T-cell (primary cell): ENCODE data around the gene TLK1. TPM values are rescaled to one million over a fixed set of nuclear protein-coding genes. Genes with fewer than 3 reads are reported as not detected.
A peak's percentile ranks its signal among the peaks of the same experiment; 100 is the strongest.

Experiments used
- ATAC-seq, 4 experiments: fragments of 200-7000 bp in 3 of 4; fragments of 150-1000 bp in 1 of 4; cut with Tn5 transposase; replicated peaks in 1 of 4; 1 replicate in 3 of 4; 2 replicates in 1 of 4; pipeline ENCODE4 v1.10.0; 2021; ENCODE audit warnings: moderate library complexity in 3 of 4, mild to moderate bottlenecking in 2 of 4, moderate number of reproducible peaks in 1 of 4
- CTCF ChIA-PET, 2 donors: fragments of 300-600 bp; sonication (Branson Sonifier 250); formaldehyde crosslinking; loops; one replicate each; lab custom pipeline; 2022; ENCODE audit warnings: antibody characterized with exemption in 2 of 2; lab: Charles Lee
- POLR2A ChIA-PET, 2 donors: fragments of 300-600 bp; sonication (Branson Sonifier 250); formaldehyde crosslinking; loops; one replicate each; lab custom pipeline; 2022; ENCODE audit warnings: antibody characterized with exemption in 2 of 2; lab: Charles Lee
- DNase-seq, 35 experiments: peaks; one replicate each; pipeline versions ENCODE4 v3.0.0 to v3.0.0-alpha.2; 2013 to 2023
- H3K27ac ChIP-seq: one replicate; pipeline ENCODE4 v1.5.1; 2013; ENCODE audit warnings: low read length
- H3K27me3 ChIP-seq, 2 experiments: replicated peaks in 1 of 2; 1 replicate in 1 of 2; 2 replicates in 1 of 2; pipeline versions ENCODE4 v1.6.1 to v1.7.0; 2013; ENCODE audit warnings: low read length in 1 of 2, mixed read lengths in 1 of 2; ENCODE audit not compliant: control insufficient read depth in 2 of 2, insufficient read depth in 2 of 2; ENCODE audit errors: extremely low read depth in 1 of 2
- H3K36me3 ChIP-seq, 2 donors: 1 replicate in 1 of 2; 2 replicates in 1 of 2; pipeline versions ENCODE4 v1.6.1 to v1.7.0; 2013; ENCODE audit warnings: low read length in 1 of 2; ENCODE audit not compliant: control insufficient read depth in 2 of 2, insufficient read depth in 1 of 2; ENCODE audit errors: extremely low read depth in 1 of 2
- H3K4me1 ChIP-seq, 2 experiments: 1 replicate in 1 of 2; 2 replicates in 1 of 2; pipeline versions ENCODE4 v1.6.1 to v1.7.0; 2013; ENCODE audit warnings: low read length in 2 of 2, mixed read lengths in 1 of 2; ENCODE audit not compliant: insufficient read depth in 2 of 2, control insufficient read depth in 1 of 2; ENCODE audit errors: extremely low read depth in 1 of 2
- H3K4me3 ChIP-seq, 2 donors: 1 replicate in 1 of 2; 2 replicates in 1 of 2; pipeline versions ENCODE4 v1.5.1 to v1.7.0; 2013; ENCODE audit warnings: mild to moderate bottlenecking in 2 of 2, low read length in 1 of 2, moderate library complexity in 1 of 2; ENCODE audit not compliant: control insufficient read depth in 1 of 2; ENCODE audit errors: extremely low read depth in 1 of 2
- H3K9me3 ChIP-seq: 2 replicates; pipeline ENCODE4 v1.7.0; 2013
- H3K27ac Mint-ChIP-seq, 2 donors: one replicate each; pipeline ENCODE4 v1.8.0; 2020 to 2021; ENCODE audit warnings: mild to moderate bottlenecking in 2 of 2, mixed read lengths in 2 of 2
- H3K27me3 Mint-ChIP-seq, 2 donors: one replicate each; pipeline ENCODE4 v1.8.0; 2021 to 2022; ENCODE audit warnings: mixed read lengths in 2 of 2
- H3K36me3 Mint-ChIP-seq: one replicate; pipeline ENCODE4 v1.8.0; 2021; ENCODE audit warnings: mixed read lengths
- H3K4me1 Mint-ChIP-seq, 3 donors: one replicate each; pipeline ENCODE4 v1.8.0; 2020 to 2022; ENCODE audit warnings: mixed read lengths in 3 of 3, mild to moderate bottlenecking in 1 of 3
- H3K4me3 Mint-ChIP-seq, 3 donors: one replicate each; pipeline ENCODE4 v1.8.0; 2020 to 2022; ENCODE audit warnings: mild to moderate bottlenecking in 3 of 3, mixed read lengths in 3 of 3, moderate library complexity in 3 of 3
- H3K9me3 Mint-ChIP-seq, 3 donors: one replicate each; pipeline ENCODE4 v1.8.0; 2020 to 2022; ENCODE audit warnings: mixed read lengths in 3 of 3
- WGBS: methylation state at CpG from one replicate; pipeline ENCODE4 v1.1.5; 2013; ENCODE audit warnings: missing lambda C conversion rate; ENCODE audit not compliant: insufficient coverage; 5-methylcytosine and 5-hydroxymethylcytosine counted together
- total RNA-seq, 35 experiments: library from RNA in 6 of 35; stranded (reverse) in 6 of 35; fragments of 120-200 nt in 1 of 35; gene quantifications; one replicate each; pipeline versions ENCODE4 v1.2.1 to v1.2.4 and lab custom pipeline; 2013 to 2026

Gene TLK1
- total RNA-seq, 5 donors from 2014 or later (not counting 1 experiment from before 2014, with no cell fraction given): 112 to 129 (median 120) TPM

- no peaks in the 10 kb centered on the region for H3K9me3 ChIP-seq
- H3K4me3 ChIP-seq: no peak overlapping the region
- CTCF ChIA-PET: no interaction called here
- Mint-ChIP-seq H3K27me3 (no peaks in the 10 kb centered on the region), H3K4me3 (no peak overlapping the region), H3K9me3 (no peaks in the 10 kb centered on the region), H3K27ac (peak overlapping the region in 1 of 2 donors; percentile 56), H3K36me3 (peaks cover 46% of the 10 kb centered on the region), H3K4me1 (no peaks in the 10 kb centered on the region)
- peaks cover 0 to 60% of the 10 kb centered on the region in 2 donors for H3K36me3 ChIP-seq
- WGBS: 97% methylated on average over 3 of the region's 5 CpGs
- no peak for ATAC-seq
- no peaks in the 10 kb centered on the region for H3K27me3 ChIP-seq
- no peak overlapping the region for H3K27ac ChIP-seq
- H3K4me1 ChIP-seq: no peaks in the 10 kb centered on the region
- POLR2A ChIA-PET: no interaction called here
- no peak for DNase-seq
These were observed 162.6 kb downstream of the TLK1 start for GRCh38 chr2:170997893-170998597.

GRCh38 chr2:170996316-170996715 is 164.4 kb downstream of the TLK1 start:
- ChIA-PET CTCF (no interaction called here), POLR2A (no interaction called here)
- Mint-ChIP-seq H3K27me3 (no peaks in the 10 kb centered on the region), H3K27ac (no peak overlapping the region), H3K36me3 (peaks cover 51% of the 10 kb centered on the region), H3K4me3 (no peak overlapping the region), H3K9me3 (no peaks in the 10 kb centered on the region), H3K4me1 (peaks cover 0 to 4% (median 3%) of the 10 kb centered on the region in 3 donors)
- WGBS: no CpG with 5 or more reads among the region's 2 CpGs
- Histone ChIP-seq H3K27ac (no peak overlapping the region), H3K4me3 (no peak overlapping the region), H3K36me3 (peaks cover 0 to 58% of the 10 kb centered on the region in 2 donors), H3K27me3 (no peaks in the 10 kb centered on the region), H3K9me3 (no peaks in the 10 kb centered on the region), H3K4me1 (peaks cover 0 to 2% of the 10 kb centered on the region in 2 experiments)
- ATAC-seq (no peak), DNase-seq (no peak)

GRCh38 chr2:170991398-170992182 is 169.1 kb downstream of the TLK1 start:
- no peak overlapping the region for H3K4me3 ChIP-seq
- no peaks in the 10 kb centered on the region for H3K27me3 ChIP-seq
- no CpG with 5 or more reads among the region's 5 CpGs for WGBS
- POLR2A ChIA-PET: interaction anchor here (0.5 kb wide), 2 partner anchors 169 to 649 kb away, joined by 3 to 4 read pairs; no protein-coding TSS in a partner anchor
- peak overlapping the region; percentile 2 to 4 for H3K27ac Mint-ChIP-seq
- no peak for DNase-seq
- no peak overlapping the region for H3K27ac ChIP-seq
- H3K4me1 ChIP-seq: peaks cover 0 to 5% of the 10 kb centered on the region in 2 experiments
- peaks cover 0 to 8% (median 7%) of the 10 kb centered on the region in 3 donors for H3K4me1 Mint-ChIP-seq
- no peak for ATAC-seq
- no peak overlapping the region for H3K4me3 Mint-ChIP-seq
- no peaks in the 10 kb centered on the region for H3K27me3 Mint-ChIP-seq
- no peaks in the 10 kb centered on the region for H3K9me3 Mint-ChIP-seq
- H3K36me3 ChIP-seq: peaks cover 0 to 41% of the 10 kb centered on the region in 2 donors
- CTCF ChIA-PET: no interaction called here
- no peaks in the 10 kb centered on the region for H3K9me3 ChIP-seq
- peaks cover 32% of the 10 kb centered on the region for H3K36me3 Mint-ChIP-seq

GRCh38 chr2:170986566-170987258 is 174.0 kb downstream of the TLK1 start:
- CTCF ChIA-PET: interaction anchor here (0.6 to 0.7 kb wide), 3 partner anchors 168 to 561 kb away, joined by 3 to 5 read pairs (median 3); no protein-coding TSS in a partner anchor
- no peaks in the 10 kb centered on the region for H3K27me3 Mint-ChIP-seq
- H3K4me3 ChIP-seq: no peak overlapping the region
- WGBS: 93% methylated on average over 3 of the region's 8 CpGs
- no peaks in the 10 kb centered on the region for H3K27me3 ChIP-seq
- H3K9me3 ChIP-seq: no peaks in the 10 kb centered on the region
- ATAC-seq: no peak
- no peak overlapping the region for H3K4me3 Mint-ChIP-seq
- POLR2A ChIA-PET: no interaction called here
- H3K36me3 ChIP-seq: peaks cover 0 to 16% of the 10 kb centered on the region in 2 donors
- H3K27ac Mint-ChIP-seq: peak overlapping the region in 1 of 2 donors; percentile 49
- peaks cover 0 to 5% of the 10 kb centered on the region in 2 experiments for H3K4me1 ChIP-seq
- H3K9me3 Mint-ChIP-seq: no peaks in the 10 kb centered on the region
- no peak overlapping the region for H3K27ac ChIP-seq
- H3K36me3 Mint-ChIP-seq: peaks cover 11% of the 10 kb centered on the region
- H3K4me1 Mint-ChIP-seq: peaks cover 0 to 8% (median 7%) of the 10 kb centered on the region in 3 donors
- no peak for DNase-seq

- Mint-ChIP-seq H3K4me3 (no peak overlapping the region), H3K27me3 (no peaks in the 10 kb centered on the region), H3K4me1 (no peaks in the 10 kb centered on the region), H3K27ac (no peak overlapping the region), H3K9me3 (no peaks in the 10 kb centered on the region), H3K36me3 (peaks cover 2% of the 10 kb centered on the region)
- Histone ChIP-seq H3K4me1 (no peaks in the 10 kb centered on the region), H3K9me3 (no peaks in the 10 kb centered on the region), H3K4me3 (no peak overlapping the region), H3K27ac (no peak overlapping the region), H3K27me3 (no peaks in the 10 kb centered on the region), H3K36me3 (peaks cover 0 to 9% of the 10 kb centered on the region in 2 donors)
- no peak for DNase-seq
- WGBS: 100% methylated on average over 3 of the region's 5 CpGs
- ChIA-PET POLR2A (no interaction called here), CTCF (interaction anchor here in 1 of 2 donors (0.5 kb wide), 1 partner anchor 101 kb away, joined by 3 read pairs; no protein-coding TSS in a partner anchor)
- no peak for ATAC-seq
These were observed 175.3 kb downstream of the TLK1 start for GRCh38 chr2:170985407-170985806.

GRCh38 chr2:170984079-170984478 is 176.6 kb downstream of the TLK1 start:
- no peaks in the 10 kb centered on the region for H3K27me3 Mint-ChIP-seq
- H3K4me1 ChIP-seq: no peaks in the 10 kb centered on the region
- H3K27ac ChIP-seq: no peak overlapping the region
- no peaks in the 10 kb centered on the region for H3K27me3 ChIP-seq
- H3K9me3 ChIP-seq: no peaks in the 10 kb centered on the region
- DNase-seq (no peak), ATAC-seq (no peak)
- peak overlapping the region in 1 of 2 donors; percentile 66 for H3K27ac Mint-ChIP-seq
- ChIA-PET CTCF (interaction anchor here (0.6 to 0.8 kb wide), 3 partner anchors 20 to 189 kb away, joined by 4 to 5 read pairs (median 4); partner anchors contain the start of gene TLK1 (in 1 of the 2)), POLR2A (interaction anchor here in 1 of 2 donors (0.6 kb wide), 1 partner anchor 1163 kb away, joined by 3 read pairs; no protein-coding TSS in a partner anchor)
- H3K9me3 Mint-ChIP-seq: no peaks in the 10 kb centered on the region
- no peak overlapping the region for H3K4me3 Mint-ChIP-seq
- WGBS: 57% methylated on average over 1 of the region's 1 CpG
- H3K4me3 ChIP-seq: no peak overlapping the region
- H3K36me3 Mint-ChIP-seq: peaks cover 2% of the 10 kb centered on the region
- no peaks in the 10 kb centered on the region for H3K4me1 Mint-ChIP-seq
- peaks cover 0 to 9% of the 10 kb centered on the region in 2 donors for H3K36me3 ChIP-seq
